IPS-18a (cell line): ENCODE results near the gene JMJD1C.

ENCODE experiments used
- H3K27ac ChIP-seq: one replicate; pipeline ENCODE4 v1.5.1; 2013; ENCODE audit warnings: low read length
- H3K27me3 ChIP-seq: one replicate; pipeline ENCODE4 v1.6.1; 2013; ENCODE audit warnings: mild to moderate bottlenecking, low read length; ENCODE audit not compliant: control insufficient read depth, insufficient read depth
- H3K36me3 ChIP-seq: one replicate; pipeline ENCODE4 v1.6.1; 2013; ENCODE audit warnings: low read depth, low read length; ENCODE audit not compliant: control insufficient read depth
- H3K4me1 ChIP-seq: one replicate; pipeline ENCODE4 v1.6.1; 2013; ENCODE audit warnings: low read depth, low read length; ENCODE audit not compliant: control insufficient read depth
- H3K4me3 ChIP-seq: one replicate; pipeline ENCODE4 v1.5.1; 2013; ENCODE audit warnings: low read length
- H3K9ac ChIP-seq: one replicate; pipeline ENCODE4 v1.6.1; 2013; ENCODE audit warnings: mild to moderate bottlenecking, low read length, moderate library complexity
- H3K9me3 ChIP-seq: one replicate; pipeline ENCODE4 v1.6.1; 2013; ENCODE audit warnings: low read depth, low read length; ENCODE audit not compliant: control insufficient read depth

The JMJD1C gene

DNA sequence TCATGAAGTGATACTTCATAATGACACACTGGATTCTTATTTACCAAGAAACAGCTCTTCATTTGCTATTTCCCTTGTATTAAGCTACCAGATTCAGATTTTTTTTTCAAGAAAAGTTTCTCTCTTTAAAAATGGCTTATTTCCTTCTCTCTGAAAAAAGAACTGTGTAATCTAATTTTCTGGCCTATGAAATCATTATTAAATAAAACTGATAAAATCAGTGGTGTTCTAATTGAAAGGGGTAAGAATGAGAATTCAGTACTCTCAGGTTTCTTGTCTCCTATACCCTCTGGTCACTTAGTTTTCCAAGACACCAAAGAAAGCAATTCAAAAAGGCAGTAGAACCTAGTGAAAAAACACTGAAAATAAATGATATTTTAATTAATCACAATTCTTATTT, 10.3 kb downstream of the JMJD1C start:
- Histone ChIP-seq H3K27ac (no peak overlapping the region), H3K36me3 (no peaks in the 10 kb centered on the region), H3K4me3 (no peak overlapping the region), H3K9ac (no peak overlapping the region), H3K9me3 (no peaks in the 10 kb centered on the region), H3K4me1 (peaks cover 12% of the 10 kb centered on the region), H3K27me3 (no peaks in the 10 kb centered on the region)

DNA sequence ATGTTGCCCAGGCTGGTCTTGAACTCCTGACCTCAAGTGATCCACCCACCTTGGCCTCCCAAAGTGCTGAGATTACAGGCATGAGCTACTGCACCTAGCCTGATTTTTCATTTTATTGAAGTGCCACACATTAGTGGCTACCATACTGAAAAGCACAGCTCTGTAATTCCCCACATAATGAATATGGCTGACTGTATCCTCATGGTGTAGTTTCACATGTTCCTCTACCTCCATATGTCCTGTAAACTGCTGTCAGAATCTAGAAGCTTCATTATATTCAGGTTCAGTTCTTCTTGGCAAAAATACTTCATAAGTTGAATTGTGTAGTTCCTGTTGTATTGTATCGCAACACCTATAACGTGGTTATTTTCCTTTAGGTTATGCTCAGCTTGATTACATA, 11.1 kb downstream of the JMJD1C start:
- no peak overlapping the region for H3K4me3 ChIP-seq
- H3K27ac ChIP-seq, result no peak overlapping the region
- no peaks in the 10 kb centered on the region for H3K27me3 ChIP-seq
- no peak overlapping the region for H3K9ac ChIP-seq
- H3K36me3 ChIP-seq, result no peaks in the 10 kb centered on the region
- no peaks in the 10 kb centered on the region for H3K9me3 ChIP-seq
- peaks cover 12% of the 10 kb centered on the region for H3K4me1 ChIP-seq

DNA sequence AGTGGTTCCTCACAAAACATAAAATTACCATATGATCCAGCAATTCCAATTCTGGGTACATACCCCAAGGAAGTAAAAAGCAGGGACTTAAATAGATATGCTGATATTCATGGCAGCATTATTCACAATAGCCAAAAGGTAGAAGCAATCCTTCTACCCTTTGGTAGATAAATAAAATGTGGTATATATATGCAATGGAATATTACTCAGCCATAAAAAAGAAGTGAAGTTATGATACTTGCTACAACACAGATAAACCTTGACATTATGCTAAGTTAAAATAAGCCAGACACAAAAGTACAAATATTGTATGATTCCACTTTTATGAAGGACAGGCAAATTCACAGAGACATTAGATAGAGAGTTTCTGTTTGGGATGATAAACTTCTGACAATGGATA, 13.3 kb downstream of the JMJD1C start:
- Histone ChIP-seq H3K4me1 (peaks cover 9% of the 10 kb centered on the region), H3K4me3 (no peak overlapping the region), H3K9ac (no peak overlapping the region), H3K27ac (no peak overlapping the region), H3K27me3 (no peaks in the 10 kb centered on the region), H3K9me3 (no peaks in the 10 kb centered on the region), H3K36me3 (no peaks in the 10 kb centered on the region)

DNA sequence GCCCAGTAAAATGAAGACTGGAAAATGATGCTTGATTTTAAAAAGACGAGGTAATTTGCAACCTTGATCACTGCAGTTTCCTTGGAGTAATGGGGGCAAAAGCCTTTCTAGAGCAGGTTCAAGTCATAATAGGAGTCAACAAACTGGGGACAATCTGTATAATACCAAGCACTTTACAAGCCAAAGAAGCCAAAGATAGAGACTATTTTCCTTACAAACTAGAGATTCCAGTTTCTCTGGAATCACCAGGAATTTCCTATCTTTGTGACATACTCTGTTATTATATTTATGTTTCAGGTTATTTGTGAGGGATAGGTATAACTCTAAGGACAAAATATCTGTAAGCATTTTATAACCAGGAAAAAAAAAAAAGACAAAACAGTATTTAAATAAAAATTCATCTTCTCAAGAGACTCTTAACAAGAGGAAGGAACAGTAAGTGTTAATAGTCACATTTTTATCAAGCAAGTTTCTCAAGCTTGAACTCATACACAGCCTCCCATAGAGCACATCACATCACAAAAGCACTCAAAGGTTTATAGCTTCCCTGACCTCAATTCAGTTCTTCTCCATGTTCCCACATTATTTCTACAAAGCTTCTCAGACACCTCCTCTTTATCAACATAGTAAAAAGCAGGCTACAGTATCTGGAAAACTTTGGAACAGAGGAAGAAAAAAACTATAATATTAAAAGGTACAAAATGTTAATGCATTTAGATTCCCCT, 18.9 kb downstream of the JMJD1C start:
- H3K4me1 ChIP-seq, result peaks cover 2% of the 10 kb centered on the region
- no peak overlapping the region for H3K9ac ChIP-seq
- no peaks in the 10 kb centered on the region for H3K36me3 ChIP-seq
- no peaks in the 10 kb centered on the region for H3K27me3 ChIP-seq
- no peak overlapping the region for H3K27ac ChIP-seq
- no peaks in the 10 kb centered on the region for H3K9me3 ChIP-seq
- no peak overlapping the region for H3K4me3 ChIP-seq

DNA sequence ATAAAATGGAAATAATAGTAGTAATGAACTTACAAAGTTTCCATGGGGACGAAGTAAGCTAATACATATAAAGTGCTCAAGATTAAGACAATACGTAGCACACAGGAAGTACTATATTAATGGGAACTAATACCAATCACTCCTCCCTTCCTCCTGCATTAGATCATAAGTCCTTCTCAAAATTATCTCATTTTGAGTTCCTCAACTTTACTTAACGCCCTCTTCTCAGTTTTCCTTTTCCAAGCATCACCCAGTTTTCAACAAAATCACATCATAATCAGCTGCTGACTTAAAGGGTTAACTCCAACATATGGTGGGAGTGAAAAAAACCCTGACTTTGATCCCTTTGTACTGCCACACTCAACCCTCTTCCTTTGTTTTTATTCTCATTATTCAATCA, 24.4 kb downstream of the JMJD1C start:
- Histone ChIP-seq H3K9ac (no peak overlapping the region), H3K36me3 (no peaks in the 10 kb centered on the region), H3K27ac (no peak overlapping the region), H3K27me3 (no peaks in the 10 kb centered on the region), H3K9me3 (no peaks in the 10 kb centered on the region), H3K4me1 (peaks cover 18% of the 10 kb centered on the region), H3K4me3 (no peak overlapping the region)

DNA sequence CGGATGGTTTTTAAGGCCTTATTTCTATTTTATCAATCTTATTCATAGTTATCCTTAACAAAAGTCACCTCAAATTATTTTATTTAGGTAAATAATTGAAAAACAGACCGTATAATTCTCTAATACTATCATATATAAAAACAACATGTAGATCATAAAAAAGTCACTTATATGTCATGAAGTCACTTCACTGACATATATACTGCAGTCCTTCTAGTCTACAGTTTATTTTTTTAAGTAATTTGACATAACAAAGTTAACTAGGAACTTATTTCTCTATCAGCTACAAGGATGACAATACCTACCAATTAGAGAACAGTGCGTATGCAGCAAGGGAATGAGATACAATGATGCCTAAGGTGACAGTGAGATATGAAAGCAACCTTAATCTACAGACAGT, 26.2 kb downstream of the JMJD1C start:
- Histone ChIP-seq H3K36me3 (no peaks in the 10 kb centered on the region), H3K27me3 (no peaks in the 10 kb centered on the region), H3K4me1 (peaks cover 36% of the 10 kb centered on the region), H3K4me3 (no peak overlapping the region), H3K9me3 (no peaks in the 10 kb centered on the region), H3K9ac (no peak overlapping the region), H3K27ac (no peak overlapping the region)

DNA sequence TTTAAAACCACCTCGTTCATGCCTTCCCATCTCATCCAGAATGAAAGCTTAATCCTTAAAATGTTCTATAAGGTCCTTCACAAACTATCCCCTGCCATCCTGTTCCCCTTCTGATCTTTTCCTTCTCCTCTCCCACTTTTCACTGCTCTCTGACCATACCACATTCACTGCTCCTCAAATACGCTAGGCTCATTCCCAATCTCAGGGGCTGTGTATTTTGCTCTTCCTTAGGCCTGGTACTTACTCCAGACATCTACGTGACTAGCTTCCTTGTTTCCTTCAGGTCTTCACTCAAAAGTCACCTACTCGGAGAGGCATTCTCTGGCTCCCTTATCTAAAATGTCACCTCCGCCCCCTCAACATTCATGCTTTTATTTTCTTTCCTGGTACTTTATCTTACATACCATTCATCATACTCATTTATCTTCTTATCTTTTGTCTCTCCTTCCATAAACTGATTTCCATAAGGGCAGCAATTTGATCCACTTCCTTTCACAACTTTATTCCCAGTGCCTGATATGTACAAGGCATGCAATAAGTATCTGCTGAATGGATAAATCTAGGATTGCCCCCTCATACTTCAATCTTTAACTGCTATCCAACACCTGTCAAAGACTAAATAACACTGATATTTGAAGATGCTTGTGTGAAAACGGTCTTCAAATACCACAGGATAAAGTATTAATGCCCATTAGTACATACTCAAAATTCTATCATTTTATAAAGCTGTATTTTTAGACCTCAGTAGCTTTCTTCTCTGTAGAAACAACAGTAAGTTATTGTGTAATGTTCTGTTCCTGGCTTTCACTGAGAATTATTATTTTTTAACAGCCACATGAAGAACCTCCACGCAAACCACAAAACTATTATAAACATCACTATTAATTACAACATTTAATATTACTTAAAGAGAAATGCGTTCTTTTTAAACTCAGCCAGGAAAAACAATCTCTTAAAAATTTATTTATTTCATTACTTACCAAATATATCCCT, 27.0 kb downstream of the JMJD1C start:
- Histone ChIP-seq H3K9ac (no peak overlapping the region), H3K27me3 (no peaks in the 10 kb centered on the region), H3K27ac (no peak overlapping the region), H3K9me3 (no peaks in the 10 kb centered on the region), H3K4me3 (no peak overlapping the region), H3K4me1 (peaks cover 42% of the 10 kb centered on the region), H3K36me3 (no peaks in the 10 kb centered on the region)

DNA sequence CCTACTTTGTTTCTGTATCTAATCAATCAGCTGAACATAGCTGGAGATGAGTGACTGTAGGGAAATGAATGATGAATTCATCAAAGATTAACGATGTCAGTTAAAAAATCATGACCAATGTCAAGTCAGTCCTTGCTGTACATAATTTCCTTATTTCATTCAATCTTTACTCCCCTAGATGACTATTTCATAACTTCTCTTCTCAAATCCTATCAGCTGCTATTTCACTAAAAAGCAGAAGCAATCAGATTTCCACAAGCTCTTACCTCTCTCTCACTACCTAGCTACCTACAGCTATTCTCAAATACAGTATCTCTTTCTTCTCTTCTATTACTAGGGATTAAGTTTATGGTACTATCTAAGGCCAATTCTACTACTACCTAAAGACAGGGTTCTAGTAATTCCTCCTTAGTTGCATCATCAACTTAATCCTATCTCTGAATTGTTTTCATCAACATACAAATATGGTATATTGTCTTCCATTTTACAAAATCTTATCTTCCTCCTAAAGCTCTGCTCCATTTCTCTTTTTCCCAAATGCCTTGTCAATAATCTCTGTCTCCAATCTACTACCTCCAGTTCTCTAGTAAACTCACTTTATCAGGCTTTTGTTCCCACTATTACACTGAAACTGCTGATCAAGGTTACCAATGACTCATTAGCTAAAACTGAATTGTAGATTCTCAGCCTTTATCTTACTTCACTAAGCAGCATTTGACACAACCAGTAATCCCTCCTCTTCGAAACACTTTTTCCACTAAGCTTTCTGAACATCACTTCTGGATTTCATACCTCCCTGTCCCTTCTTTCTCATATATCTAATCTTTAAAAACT, 28.4 kb downstream of the JMJD1C start:
- Histone ChIP-seq H3K27ac (no peak overlapping the region), H3K9ac (no peak overlapping the region), H3K36me3 (no peaks in the 10 kb centered on the region), H3K9me3 (no peaks in the 10 kb centered on the region), H3K4me1 (peaks cover 42% of the 10 kb centered on the region), H3K4me3 (no peak overlapping the region), H3K27me3 (no peaks in the 10 kb centered on the region)

DNA sequence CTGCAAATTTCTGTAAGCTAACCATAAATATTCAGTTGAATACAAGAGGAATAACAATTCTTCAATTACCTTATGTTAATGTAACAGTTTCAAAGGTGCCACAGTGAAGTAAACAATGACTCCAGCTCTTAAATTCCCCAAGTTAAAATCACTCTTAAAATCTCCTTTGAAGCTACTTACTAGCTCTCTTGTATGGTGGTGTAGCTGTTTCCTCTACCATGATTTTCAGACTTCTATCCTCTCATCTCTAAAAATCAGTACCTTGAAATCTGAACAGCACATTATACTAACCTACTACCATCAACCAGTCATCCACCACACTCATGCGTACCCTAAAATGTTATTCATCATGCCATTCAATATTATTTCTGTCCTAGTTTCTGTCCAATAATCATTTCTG, 29.6 kb downstream of the JMJD1C start:
- H3K9me3 ChIP-seq, result no peaks in the 10 kb centered on the region
- H3K4me1 ChIP-seq, result peaks cover 34% of the 10 kb centered on the region
- peak overlapping the region; percentile 3 for H3K4me3 ChIP-seq
- peak overlapping the region; percentile 25 for H3K27ac ChIP-seq
- H3K27me3 ChIP-seq, result no peaks in the 10 kb centered on the region
- no peaks in the 10 kb centered on the region for H3K36me3 ChIP-seq
- H3K9ac ChIP-seq, result no peak overlapping the region

DNA sequence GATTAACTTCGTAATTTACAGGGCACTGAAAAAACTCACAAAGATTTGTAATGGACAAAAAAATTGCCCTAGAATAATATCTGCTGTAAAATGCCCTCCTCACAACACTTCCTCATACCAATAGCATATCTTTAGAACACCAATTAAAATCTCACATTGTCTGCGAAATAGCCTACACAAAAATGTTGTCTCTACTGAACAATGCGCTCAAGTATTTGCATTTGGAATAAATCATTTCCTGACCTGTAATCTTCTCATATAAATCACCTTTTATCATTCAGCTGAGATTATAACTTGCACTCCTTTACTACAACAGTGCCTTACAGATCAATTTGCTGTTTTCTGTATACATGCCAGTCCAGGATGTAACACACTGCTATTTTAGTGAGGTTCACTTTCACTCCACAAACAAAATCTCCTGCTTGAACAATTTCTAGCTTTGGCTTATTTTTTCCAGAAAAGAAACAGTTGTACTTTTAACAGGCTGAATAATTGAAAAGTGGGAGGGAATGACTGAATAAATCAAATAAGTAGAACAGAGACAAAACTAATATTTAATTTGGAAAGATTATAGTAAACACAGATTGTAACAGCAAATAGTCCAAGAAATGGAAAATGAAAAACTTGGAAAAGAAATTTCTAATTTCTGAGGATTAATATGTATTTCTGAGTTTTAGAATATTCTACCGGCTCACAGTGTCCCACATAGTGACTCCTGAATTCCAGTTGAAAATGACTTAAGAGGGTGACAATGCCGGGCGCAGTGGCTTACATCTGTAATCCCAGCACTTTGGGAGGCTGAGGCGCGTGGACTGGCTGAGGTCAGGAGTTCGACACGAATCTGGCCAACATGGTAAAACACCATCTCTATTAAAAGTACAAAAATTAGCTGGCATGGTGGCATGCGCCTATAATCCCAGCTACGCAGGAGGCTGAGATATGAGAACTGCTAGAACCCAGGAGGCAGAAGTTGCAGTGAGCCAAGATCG, 30.6 kb downstream of the JMJD1C start:
- Histone ChIP-seq H3K9me3 (no peaks in the 10 kb centered on the region), H3K36me3 (no peaks in the 10 kb centered on the region), H3K27ac (no peak overlapping the region), H3K4me1 (peaks cover 37% of the 10 kb centered on the region), H3K4me3 (no peak overlapping the region), H3K9ac (no peak overlapping the region), H3K27me3 (no peaks in the 10 kb centered on the region)
